LoVo (cell line): ENCODE data around the gene NEDD4L.
A peak's percentile ranks its signal among the peaks of the same experiment; 100 is the strongest.
"Not testable (repeated sequence)": the region's sequence is repeated elsewhere in the genome, so short reads cannot be mapped to it uniquely, and the experiment has no call there.

Experiments used
- DNase-seq: peaks from one replicate; pipeline ENCODE4 v3.0.0-alpha.2; 2016; ENCODE audit warnings: low spot score

Gene NEDD4L

GRCh38 chr18:58241026-58241679 lies 197.1 kb downstream of the NEDD4L start:
- DNase-seq: no peak

GRCh38 chr18:58241877-58242276 lies 197.9 kb downstream of the NEDD4L start:
- no peak for DNase-seq

- no peak for DNase-seq
These were observed 198.4 kb downstream of the NEDD4L start for GRCh38 chr18:58242435-58242834.

GRCh38 chr18:58242968-58243367 lies 198.9 kb downstream of the NEDD4L start:
- DNase-seq: no peak

- DNase-seq: no peak
These were observed 199.4 kb downstream of the NEDD4L start for GRCh38 chr18:58243401-58243800.

GRCh38 chr18:58247363-58247834 lies 203.4 kb downstream of the NEDD4L start:
- no peak for DNase-seq

- no peak for DNase-seq
These were observed 205.7 kb downstream of the NEDD4L start for GRCh38 chr18:58249712-58250111.

- DNase-seq: no peak
These were observed 207.4 kb downstream of the NEDD4L start for GRCh38 chr18:58251416-58251815.

- DNase-seq: no peak
These were observed 208.1 kb downstream of the NEDD4L start for GRCh38 chr18:58252166-58252565.

GRCh38 chr18:58253318-58253717 lies 209.3 kb downstream of the NEDD4L start:
- no peak for DNase-seq

- DNase-seq: no peak
These were observed 209.8 kb downstream of the NEDD4L start for GRCh38 chr18:58253871-58254270.

- no peak for DNase-seq
These were observed 211.0 kb downstream of the NEDD4L start for GRCh38 chr18:58254873-58255511.

- DNase-seq: no peak
These were observed 211.8 kb downstream of the NEDD4L start for GRCh38 chr18:58255701-58256311.

GRCh38 chr18:58256316-58257080 lies 212.5 kb downstream of the NEDD4L start:
- no peak for DNase-seq

GRCh38 chr18:58257461-58257860 lies 213.4 kb downstream of the NEDD4L start:
- no peak for DNase-seq

- no peak for DNase-seq
These were observed 214.8 kb downstream of the NEDD4L start for GRCh38 chr18:58258692-58259342.

GRCh38 chr18:58263055-58263957 lies 219.3 kb downstream of the NEDD4L start:
- DNase-seq: peak; percentile 58

- DNase-seq: no peak
These were observed 220.0 kb downstream of the NEDD4L start for GRCh38 chr18:58264075-58264474.

GRCh38 chr18:58264840-58265239 lies 220.8 kb downstream of the NEDD4L start:
- DNase-seq: no peak

- not testable (repeated sequence) for DNase-seq
These were observed 221.5 kb downstream of the NEDD4L start for GRCh38 chr18:58265489-58265888.

GRCh38 chr18:58266291-58266690 lies 222.3 kb downstream of the NEDD4L start:
- DNase-seq: no peak
